ENCODE results near the gene PEA15. TPM values are rescaled to one million over a fixed set of nuclear protein-coding genes. Genes with fewer than 3 reads are reported as not detected.

Gene PEA15
- 217 and 240 TPM in 2 replicates for total RNA-seq (2014; rRNA removed; shearing (Covaris generic))

GRCh38 chr1:160205242-160206035 lies at the start of gene PEA15:
Gene PEA15, plus strand, starts transcription at chr1:160205384. Its CDS starts 6,161 bp downstream, at chr1:160211545.
- peak; percentile 65 for DNase-seq (ENCODE audit: low read depth)

- DNase-seq (ENCODE audit: low read depth) = no peak
These were observed 48.8 kb upstream of the PEA15 start for GRCh38 chr1:160156361-160156760.

- no peak for DNase-seq (ENCODE audit: low read depth)
These were observed 48.0 kb upstream of the PEA15 start for GRCh38 chr1:160157174-160157573.

- no peak for DNase-seq (ENCODE audit: low read depth)
These were observed 47.2 kb upstream of the PEA15 start for GRCh38 chr1:160158031-160158430.

- no peak for DNase-seq (ENCODE audit: low read depth)
These were observed 46.6 kb upstream of the PEA15 start for GRCh38 chr1:160158534-160158933.

GRCh38 chr1:160159846-160160245 lies 45.3 kb upstream of the PEA15 start:
- no peak for DNase-seq (ENCODE audit: low read depth)

- no peak for DNase-seq (ENCODE audit: low read depth)
These were observed 43.0 kb upstream of the PEA15 start for GRCh38 chr1:160161965-160162705.

GRCh38 chr1:160162931-160163330 lies 42.3 kb upstream of the PEA15 start:
- DNase-seq (ENCODE audit: low read depth) = no peak

GRCh38 chr1:160163615-160164014 lies 41.6 kb upstream of the PEA15 start:
- peak; percentile 40 for DNase-seq (ENCODE audit: low read depth)

- DNase-seq (ENCODE audit: low read depth) = no peak
These were observed 41.1 kb upstream of the PEA15 start for GRCh38 chr1:160164121-160164520.

GRCh38 chr1:160166166-160166868 lies 38.9 kb upstream of the PEA15 start:
- no peak for DNase-seq (ENCODE audit: low read depth)

- DNase-seq (ENCODE audit: low read depth) = no peak
These were observed 38.1 kb upstream of the PEA15 start for GRCh38 chr1:160167056-160167455.

- peak; percentile 30 for DNase-seq (ENCODE audit: low read depth)
These were observed 37.6 kb upstream of the PEA15 start for GRCh38 chr1:160167580-160167979.

GRCh38 chr1:160168016-160168415 lies 37.2 kb upstream of the PEA15 start:
- DNase-seq (ENCODE audit: low read depth) = no peak

- no peak for DNase-seq (ENCODE audit: low read depth)
These were observed 36.4 kb upstream of the PEA15 start for GRCh38 chr1:160168609-160169369.

- no peak for DNase-seq (ENCODE audit: low read depth)
These were observed 35.4 kb upstream of the PEA15 start for GRCh38 chr1:160169553-160170399.

- DNase-seq (ENCODE audit: low read depth) = peak; percentile 24
These were observed 33.8 kb upstream of the PEA15 start for GRCh38 chr1:160171354-160171753.

- DNase-seq (ENCODE audit: low read depth) = no peak
These were observed 33.2 kb upstream of the PEA15 start for GRCh38 chr1:160171980-160172379.

GRCh38 chr1:160177231-160177630 lies 28.0 kb upstream of the PEA15 start:
- no peak for DNase-seq (ENCODE audit: low read depth)

GRCh38 chr1:160177667-160178066 lies 27.5 kb upstream of the PEA15 start:
- no peak for DNase-seq (ENCODE audit: low read depth)

- DNase-seq (ENCODE audit: low read depth) = no peak
These were observed 26.5 kb upstream of the PEA15 start for GRCh38 chr1:160178731-160179130.
